SK-N-SH (cell line): ENCODE measurements around the gene AUTS2. TPM values are rescaled to one million over a fixed set of nuclear protein-coding genes. Genes with fewer than 3 reads are reported as not detected.

Experiments
- CTCF ChIA-PET: fragments of 300-600, 350-600 bp; formaldehyde crosslinking; extraction: SDS; loops from one replicate; lab custom pipeline; 2021; lab: Yijun Ruan, JAX
- POLR2A ChIA-PET: fragments of 350-600 bp; sonication (Branson Sonifier 250); formaldehyde crosslinking; extraction: SDS; loops from one replicate; lab custom pipeline; 2020; ENCODE audit warnings: antibody characterized with exemption, inconsistent platforms; lab: Yijun Ruan, JAX
- DNase-seq: peaks from one replicate; pipeline ENCODE4 v3.0.0; 2012
- H2AFZ ChIP-seq: fragments of 200-600 bp; sonication (generic); 2 replicates; pipeline ENCODE4 v1.8.1; 2016; ENCODE audit warnings: antibody characterized with exemption, mild to moderate bottlenecking, low read depth
- H3F3A ChIP-seq: fragments of 200-600 bp; sonication (generic); replicated peaks from 2 replicates; pipeline ENCODE3; 2016; ENCODE audit warnings: antibody characterized with exemption, mild to moderate bottlenecking; ENCODE audit not compliant: insufficient read depth
- H3K27ac ChIP-seq, 2 experiments: fragments of 200-500 bp in 1 of 2; fragments of 200-600 bp in 1 of 2; sonication (Bioruptor generic) in 1 of 2; sonication (generic), shearing (Covaris generic) in 1 of 2; 2 replicates each; pipeline versions ENCODE4 v1.5.1 to v1.6.1; 2014 to 2016; ENCODE audit warnings: low read depth in 2 of 2, inconsistent platforms in 1 of 2, low read length in 1 of 2, mild to moderate bottlenecking in 1 of 2, mixed read lengths in 1 of 2
- H3K27me3 ChIP-seq: fragments of 200-600 bp; sonication (generic), shearing (Covaris generic); 2 replicates; pipeline ENCODE4 v1.6.1; 2016; ENCODE audit warnings: mixed run types; ENCODE audit not compliant: insufficient read depth
- H3K36me3 ChIP-seq, 2 experiments: fragments of 200-500 bp in 1 of 2; fragments of 200-600 bp in 1 of 2; sonication (Bioruptor generic) in 1 of 2; sonication (generic) in 1 of 2; replicated peaks in 1 of 2; 2 replicates each; pipeline versions ENCODE3 to v1.5.1; 2014 to 2016; ENCODE audit warnings: low read length in 1 of 2, mild to moderate bottlenecking in 1 of 2; ENCODE audit not compliant: insufficient read depth in 2 of 2, control insufficient read depth in 1 of 2
- H3K4me1 ChIP-seq, 2 experiments: fragments of 200-500 bp in 1 of 2; fragments of 200-600 bp in 1 of 2; sonication (Bioruptor generic) in 1 of 2; sonication (generic), shearing (Covaris generic) in 1 of 2; 2 replicates each; pipeline versions ENCODE4 v1.5.1 to v1.6.1; 2014 to 2016; ENCODE audit warnings: low read depth in 1 of 2, low read length in 1 of 2, mixed run types in 1 of 2; ENCODE audit not compliant: insufficient read depth in 2 of 2, control insufficient read depth in 1 of 2
- H3K4me2 ChIP-seq: fragments of 200-600 bp; sonication (generic), shearing (Covaris generic); 2 replicates; pipeline ENCODE4 v1.6.1; 2017; ENCODE audit warnings: mixed run types
- H3K4me3 ChIP-seq, 2 experiments: fragments of 200-500 bp in 1 of 2; fragments of 200-600 bp in 1 of 2; sonication (Bioruptor generic) in 1 of 2; sonication (generic), shearing (Covaris generic) in 1 of 2; 2 replicates each; pipeline versions ENCODE4 v1.5.1 to v1.8.1; 2014 to 2016; ENCODE audit warnings: low read depth in 2 of 2, inconsistent platforms in 1 of 2, low read length in 1 of 2, mild to moderate bottlenecking in 1 of 2, mixed read lengths in 1 of 2, moderate library complexity in 1 of 2
- H3K79me2 ChIP-seq: fragments of 200-600 bp; sonication (generic); 2 replicates; pipeline ENCODE4 v1.8.1; 2017; ENCODE audit warnings: mild to moderate bottlenecking; ENCODE audit not compliant: insufficient read depth
- H3K9ac ChIP-seq: fragments of 200-600 bp; sonication (generic); 2 replicates; pipeline ENCODE4 v1.6.1; 2017; ENCODE audit warnings: mixed run types
- H3K9me2 ChIP-seq: fragments of 200-600 bp; sonication (generic); 2 replicates; pipeline ENCODE4 v1.6.1; 2017; ENCODE audit warnings: mixed run types
- H3K9me3 ChIP-seq: fragments of 200-600 bp; sonication (generic); 2 replicates; pipeline ENCODE4 v1.6.1; 2017; ENCODE audit warnings: mixed run types, mild to moderate bottlenecking, moderate library complexity
- H4K20me1 ChIP-seq: fragments of 200-600 bp; sonication (generic); 2 replicates; pipeline ENCODE4 v1.6.1; 2017; ENCODE audit warnings: mild to moderate bottlenecking, mixed run types; ENCODE audit not compliant: insufficient read depth
- CHD2 ChIP-seq: fragments of 150-350 bp; IDR thresholded peaks from 2 replicates; pipeline ENCODE4 v1.6.1; 2018; ENCODE audit warnings: low read length; ENCODE audit not compliant: partially characterized antibody
- ELF1 ChIP-seq: IDR thresholded peaks from 2 replicates; pipeline ENCODE4 v1.4.0; 2012
- EZH2phosphoT487 ChIP-seq: fragments of 200-600 bp; sonication (generic); IDR thresholded peaks from 2 replicates; pipeline ENCODE4 v1.6.1; 2017; ENCODE audit warnings: low read depth, mixed run types, mild to moderate bottlenecking, antibody characterized with exemption, moderate library complexity, borderline replicate concordance
- FOXJ3 ChIP-seq: sonication (generic); formaldehyde crosslinking; IDR thresholded peaks from 2 replicates; pipeline ENCODE4 v1.5.1; 2020; ENCODE audit warnings: mild to moderate bottlenecking, missing genetic modification reagents
- GABPA ChIP-seq: IDR thresholded peaks from 2 replicates; pipeline ENCODE4 v1.4.0; 2012; ENCODE audit warnings: low read depth, mild to moderate bottlenecking
- IRF3 ChIP-seq: fragments of 150-350 bp; IDR thresholded peaks from 2 replicates; pipeline ENCODE4 v1.6.1; 2016; ENCODE audit warnings: mild to moderate bottlenecking, low read depth, low read length
- JUND ChIP-seq: IDR thresholded peaks from 2 replicates; pipeline ENCODE4 v1.4.0; 2012
- MAX ChIP-seq: IDR thresholded peaks from 2 replicates; pipeline ENCODE4 v1.4.0; 2012; ENCODE audit warnings: low read depth
- NFIC ChIP-seq: IDR thresholded peaks from 2 replicates; pipeline ENCODE4 v1.4.0; 2012; ENCODE audit warnings: borderline replicate concordance
- RAD21 ChIP-seq: IDR thresholded peaks from 2 replicates; pipeline ENCODE4 v1.6.1; 2012; ENCODE audit warnings: mild to moderate bottlenecking, low read length
- RCOR1 ChIP-seq: fragments of 150-350 bp; IDR thresholded peaks from 2 replicates; pipeline ENCODE4 v1.6.1; 2017; ENCODE audit warnings: antibody characterized with exemption, low read length
- ZBTB33 ChIP-seq: IDR thresholded peaks from 2 replicates; pipeline ENCODE4 v1.4.0; 2012; ENCODE audit warnings: low read depth, borderline replicate concordance
- WGBS: methylation state at CpG from one replicate; pipeline ENCODE4 v1.1.6; 2017; ENCODE audit warnings: low lambda C conversion rate; 5-methylcytosine and 5-hydroxymethylcytosine counted together
- polyA plus RNA-seq, 3 experiments: library from polyadenylated mRNA; depleted of rRNA; stranded (reverse); fragments of >200 nt; gene quantifications; 2 replicates each; pipeline ENCODE4 v1.2.3, GENCODE V29; 2012
- TF ChIP-seq, protein P1 (sequence below): fragments of 150-350 bp; IDR thresholded peaks from 2 replicates; pipeline ENCODE4 v1.6.1; 2017; ENCODE audit warnings: antibody characterized with exemption, low read length, low read depth, borderline replicate concordance

Gene AUTS2
- polyA plus RNA-seq, 1 of the 3 experiments (the other 2 are of a cell fraction): 15.6 TPM

DNA sequence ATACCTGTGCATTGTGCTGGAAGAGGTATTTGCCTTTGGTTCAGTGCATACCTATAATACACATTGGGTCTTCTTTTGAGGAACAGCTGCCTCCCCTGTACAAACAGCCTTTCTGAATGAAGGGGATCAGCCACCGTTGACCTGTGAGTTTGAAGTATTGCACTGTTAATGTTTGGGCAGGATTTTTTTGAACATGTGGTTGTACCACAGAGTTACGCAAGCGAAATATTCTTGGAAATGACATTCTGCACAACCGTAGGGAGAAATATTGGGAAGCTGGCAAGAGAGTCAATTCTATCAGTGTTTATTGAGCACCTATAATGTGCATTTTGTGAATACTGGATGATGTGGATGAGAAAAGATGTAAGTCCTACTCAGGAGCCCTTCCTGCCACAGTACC lies 270.6 kb downstream of the AUTS2 start:
- H3F3A ChIP-seq: peaks cover 32% of the 10 kb centered on the region
- CTCF ChIA-PET: interaction anchor here (1.1 to 2.9 kb wide), 4 partner anchors 12 to 292 kb away, joined by 3 to 9 read pairs (median 4); no protein-coding TSS in a partner anchor
- WGBS: 97% methylated on average over 4 of the region's 4 CpGs

More for the DNA sequence above, 270.6 kb downstream of the AUTS2 start:
- Histone ChIP-seq H3K9me3 (no peaks in the 10 kb centered on the region), H4K20me1 (peaks cover 8% of the 10 kb centered on the region), H3K9ac (no peak overlapping the region), H3K79me2 (peaks cover 10% of the 10 kb centered on the region; the same call in 1 of the 2 replicates), H3K36me3 (no peaks in the 10 kb centered on the region), H3K4me3 (no peak overlapping the region), H3K9me2 (no peaks in the 10 kb centered on the region), H3K4me2 (no peak overlapping the region), H2AFZ (no peak overlapping the region), H3K27ac (no peak overlapping the region), H3K4me1 (peaks cover 26 to 64% of the 10 kb centered on the region in 2 experiments; a peak in 3 of 4 replicates), H3K27me3 (no peaks in the 10 kb centered on the region)
- POLR2A ChIA-PET: no interaction called here
- no peak for TF ChIP-seq CHD2
- TF ChIP-seq, protein P1, sequence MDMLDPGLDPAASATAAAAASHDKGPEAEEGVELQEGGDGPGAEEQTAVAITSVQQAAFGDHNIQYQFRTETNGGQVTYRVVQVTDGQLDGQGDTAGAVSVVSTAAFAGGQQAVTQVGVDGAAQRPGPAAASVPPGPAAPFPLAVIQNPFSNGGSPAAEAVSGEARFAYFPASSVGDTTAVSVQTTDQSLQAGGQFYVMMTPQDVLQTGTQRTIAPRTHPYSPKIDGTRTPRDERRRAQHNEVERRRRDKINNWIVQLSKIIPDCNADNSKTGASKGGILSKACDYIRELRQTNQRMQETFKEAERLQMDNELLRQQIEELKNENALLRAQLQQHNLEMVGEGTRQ: no peak
- no peak for TF ChIP-seq RAD21
- no peak for TF ChIP-seq RCOR1
- TF ChIP-seq GABPA: no peak
- TF ChIP-seq EZH2phosphoT487: no peak
- no peak for TF ChIP-seq NFIC
- TF ChIP-seq MAX: no peak
- TF ChIP-seq ELF1: no peak
- no peak for TF ChIP-seq IRF3
- TF ChIP-seq FOXJ3 (CRISPR knock-in tag): no peak
- TF ChIP-seq ZBTB33: no peak
- TF ChIP-seq JUND: no peak
- no peak for DNase-seq
